ENCODE results near the gene HSPA1L.

HSPA1L gene

GRCh38 chr6:31760790-31761189 lies 54.3 kb downstream of the HSPA1L start:
- no peak for DNase-seq (ENCODE audit: low spot score)
- no peak for TF ChIP-seq CTCF (IDR thresholded peaks at IDR 0.05; ENCODE audit: extremely low read depth, missing control alignments)

All from GM20000 (cell line).